ENCODE results near the gene KRTAP5-5. TPM values are rescaled to one million over a fixed set of nuclear protein-coding genes. Genes with fewer than 3 reads are reported as not detected.

Gene KRTAP5-5
- total and polyA plus RNA-seq, 10 of the 15 experiments (the other 5 are each of a cell fraction or from before 2014, with no cell fraction given), result not detected

GRCh38 chr11:1622086-1622485 is 7.5 kb upstream of the KRTAP5-5 start, which contains the start of gene KRTAP5-4 (continued):
- TF ChIP-seq NBN (IDR thresholded peaks at IDR 0.05) (no peak), ETV6 (conservative IDR thresholded peaks at IDR 0.05 in 1 of 2, IDR thresholded peaks at IDR 0.05 in 1 of 2; ENCODE audit: borderline replicate concordance in 1 of 2, low read depth in 1 of 2) (no peak)

- POLR2A ChIA-PET, result no interaction called here
- 52% methylated on average over 9 of the region's 9 CpGs for WGBS (ENCODE audit: insufficient coverage, insufficient replicate concordance, low lambda C conversion rate, missing lambda C conversion rate)
- H3K36me3 ChIP-seq (ENCODE audit: control insufficient read depth in 2 of 2, insufficient read depth in 2 of 2, low read length in 1 of 2), result no peaks in the 10 kb centered on the region
- ATAC-seq (no peak), FAIRE-seq (no peak), DNase-seq (ENCODE audit: low read depth, low spot score) (no peak)
- no peaks in the 10 kb centered on the region for H3K79me2 ChIP-seq (ENCODE audit: control insufficient read depth, insufficient read depth, low read length)
- CTCF ChIA-PET, result no interaction called here
- no peak overlapping the region for H3K4me3 ChIP-seq
- SMC1A ChIA-PET (ENCODE audit: uncharacterized antibody, unreplicated experiment), result interaction anchor here (1.7 kb wide), 1 partner anchor 29 kb away, joined by 4 read pairs; no protein-coding TSS in a partner anchor
- no peak overlapping the region for H3K4me2 ChIP-seq (ENCODE audit: control insufficient read depth, insufficient read depth)
- H4K20me1 ChIP-seq (ENCODE audit: control insufficient read depth, insufficient read depth), result no peaks in the 10 kb centered on the region
- H3K4me1 ChIP-seq (ENCODE audit: control insufficient read depth, insufficient read depth, low read length), result no peaks in the 10 kb centered on the region
- H3K9me3 ChIP-seq (replicated peaks; ENCODE audit: control insufficient read depth, insufficient read depth, low read length), result no peaks in the 10 kb centered on the region
- TF ChIP-seq MLLT1 (IDR thresholded peaks at IDR 0.05), result no peak
- no peak for TF ChIP-seq SRF (IDR thresholded peaks at IDR 0.05; ENCODE audit: low read depth in 2 of 2, low read length in 2 of 2)
- TF ChIP-seq DPF2 (IDR thresholded peaks at IDR 0.05), result no peak
- TF ChIP-seq BHLHE40 (IDR thresholded peaks at IDR 0.05; ENCODE audit: borderline replicate concordance in 1 of 2, low read depth in 2 of 2, low read length in 1 of 2), result no peak
- TF ChIP-seq CHD2 (IDR thresholded peaks at IDR 0.05; ENCODE audit: borderline replicate concordance, low read depth, low read length), result no peak
- TF ChIP-seq JUNB (IDR thresholded peaks at IDR 0.05), result no peak
- no peak for TF ChIP-seq E2F8 (IDR thresholded peaks at IDR 0.05; ENCODE audit: low read depth, partially characterized antibody)
- no peak for TF ChIP-seq BACH1 (IDR thresholded peaks at IDR 0.05; ENCODE audit: borderline replicate concordance)
- TF ChIP-seq FOXM1 (IDR thresholded peaks at IDR 0.05; ENCODE audit: low read depth, low read length), result no peak
- no peak for TF ChIP-seq NR2F1 (conservative IDR thresholded peaks at IDR 0.05)
- TF ChIP-seq KAT2A (conservative IDR thresholded peaks at IDR 0.05; ENCODE audit: control insufficient read depth, low read depth, low read length), result no peak
- TF ChIP-seq FOXK2 (IDR thresholded peaks at IDR 0.05), result no peak
- TF ChIP-seq JUND (IDR thresholded peaks at IDR 0.05; ENCODE audit: low read depth, low read length), result no peak
- intact Hi-C loops (cut with micrococcal nuclease; ENCODE audit: unreplicated experiment), result no loop called here
- RAD21 ChIA-PET (ENCODE audit: unreplicated experiment), result no interaction called here
- in situ Hi-C loops (cut with MboI), result no loop called here
- no peak overlapping the region for H3K9ac ChIP-seq (ENCODE audit: control insufficient read depth, insufficient read depth, low read length)
- no peak overlapping the region for H3K27ac ChIP-seq (ENCODE audit: control insufficient read depth, insufficient read depth)
- BruUV-seq (replicated peaks), result no TSS peak
- H2AFZ ChIP-seq (ENCODE audit: control insufficient read depth, low read depth, low read length), result no peak overlapping the region
- peaks cover 0 to 5% of the 10 kb centered on the region in 2 experiments; a peak in 2 of 4 replicates for H3K27me3 ChIP-seq (replicated peaks in 1 of 2; ENCODE audit: control insufficient read depth in 2 of 2, insufficient read depth in 2 of 2, low read length in 1 of 2)
Measured at GRCh38 chr11:1623716-1624115, 5.9 kb upstream of the KRTAP5-5 start.
